GM20431 (cell line): ENCODE measurements around the gene PRDM1.

Source experiments
- in situ Hi-C: fragments of 300-500 bp; cut with MseI, MboI; formaldehyde crosslinking; loops from one replicate; pipeline ENCODE4 v1.15.0; 2020; ENCODE audit warnings: low sequenced_read_pairs; ENCODE audit not compliant: unreplicated experiment

Gene PRDM1

DNA sequence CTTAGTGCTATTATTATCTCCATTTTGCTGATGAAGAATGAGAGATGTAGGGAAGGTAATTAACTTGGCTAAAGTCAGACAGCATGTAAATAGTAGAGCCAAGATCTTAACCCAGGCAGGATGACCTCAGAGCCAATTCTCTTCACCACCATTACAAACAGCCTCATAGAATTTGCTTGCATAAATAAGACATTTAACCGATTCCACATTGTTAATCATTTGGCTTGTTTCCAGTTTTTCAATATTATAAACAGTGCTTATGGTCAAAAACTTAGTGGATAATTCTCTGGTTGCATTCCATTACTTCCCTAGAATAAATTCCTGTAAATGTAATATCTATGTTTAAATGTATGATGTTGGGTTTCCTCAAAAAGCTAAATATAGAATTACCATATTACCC lies 19.1 kb upstream of the PRDM1 start:
- in situ Hi-C loops, result no loop called here

GRCh38 chr6:106069478-106069877 lies 16.7 kb upstream of the PRDM1 start:
- in situ Hi-C loops, result no loop called here

- in situ Hi-C loops, result no loop called here
These were observed 15.5 kb upstream of the PRDM1 start for GRCh38 chr6:106070636-106071035.

DNA sequence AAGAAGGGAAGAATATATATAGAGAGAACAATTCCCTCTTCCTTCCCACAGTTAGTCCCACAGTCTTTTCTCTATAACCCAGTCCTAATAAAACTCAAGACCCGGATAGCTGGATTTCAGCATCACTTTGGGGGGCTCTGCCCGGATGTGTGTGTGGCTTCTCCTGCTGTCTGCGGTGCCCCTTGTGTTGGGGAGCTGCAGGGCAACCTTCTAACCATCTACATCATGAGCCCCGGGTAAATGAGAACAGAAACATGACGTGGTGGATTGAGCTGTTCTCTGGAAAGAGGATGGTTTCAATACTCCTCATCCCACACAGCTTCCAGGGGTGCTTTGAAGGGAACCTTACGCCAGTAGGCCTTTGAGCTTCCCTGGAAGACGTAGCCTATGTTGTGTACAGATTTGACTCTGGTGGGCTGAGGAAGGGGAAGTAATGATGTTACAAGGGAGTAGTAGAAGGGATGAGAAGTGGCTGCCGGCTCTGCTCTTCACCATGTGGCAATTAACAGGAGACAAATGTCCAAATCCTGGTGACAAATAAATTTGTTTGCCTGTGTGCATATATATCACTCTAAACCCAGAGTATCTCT lies 13.5 kb upstream of the PRDM1 start:
- in situ Hi-C loops, result no loop called here

- in situ Hi-C loops, result no loop called here
These were observed 12.0 kb upstream of the PRDM1 start for GRCh38 chr6:106074146-106074545.

DNA sequence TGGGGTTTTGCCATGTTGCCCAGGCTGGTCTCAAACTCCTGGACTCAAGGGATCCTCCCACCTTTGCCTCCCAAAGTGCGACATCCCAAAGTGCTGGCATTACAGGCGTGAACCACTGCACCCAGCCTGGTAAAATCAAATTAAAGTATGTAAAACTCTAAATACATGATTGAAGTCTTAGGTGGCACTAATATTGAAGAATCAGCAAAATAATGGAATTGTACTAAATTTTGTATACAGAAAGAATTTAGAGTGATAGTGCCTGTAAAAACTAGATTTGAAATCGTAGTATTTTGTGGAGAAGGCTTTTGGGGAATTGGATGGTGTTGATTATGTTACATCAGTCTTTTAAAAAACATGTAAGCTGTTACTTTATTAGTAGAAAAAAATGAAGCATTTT lies 10.0 kb upstream of the PRDM1 start:
- in situ Hi-C loops, result loop anchor here (25.0 kb wide), 2 partner anchors 339 to 589 kb away; no protein-coding TSS in a partner anchor

DNA sequence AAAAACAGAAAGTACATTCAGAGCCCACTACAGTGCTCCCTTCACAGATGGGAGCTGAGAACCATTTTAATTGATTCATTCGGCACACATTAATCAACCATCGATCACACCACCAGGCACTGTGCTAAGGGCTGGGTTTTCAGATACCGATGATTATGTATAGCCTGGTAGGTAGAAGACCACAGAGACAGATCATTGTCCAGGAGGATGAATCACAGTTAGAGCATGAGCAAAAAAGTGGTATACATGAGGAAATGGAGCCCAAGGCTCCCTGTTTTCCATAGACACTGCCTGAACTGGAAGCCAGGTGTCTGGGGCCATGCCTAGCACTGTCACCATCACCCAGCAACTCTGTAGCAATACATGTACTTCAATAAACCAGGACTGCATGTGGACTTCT lies 9.0 kb upstream of the PRDM1 start:
- in situ Hi-C loops, result loop anchor here (25.0 kb wide), 2 partner anchors 340 to 590 kb away; no protein-coding TSS in a partner anchor

DNA sequence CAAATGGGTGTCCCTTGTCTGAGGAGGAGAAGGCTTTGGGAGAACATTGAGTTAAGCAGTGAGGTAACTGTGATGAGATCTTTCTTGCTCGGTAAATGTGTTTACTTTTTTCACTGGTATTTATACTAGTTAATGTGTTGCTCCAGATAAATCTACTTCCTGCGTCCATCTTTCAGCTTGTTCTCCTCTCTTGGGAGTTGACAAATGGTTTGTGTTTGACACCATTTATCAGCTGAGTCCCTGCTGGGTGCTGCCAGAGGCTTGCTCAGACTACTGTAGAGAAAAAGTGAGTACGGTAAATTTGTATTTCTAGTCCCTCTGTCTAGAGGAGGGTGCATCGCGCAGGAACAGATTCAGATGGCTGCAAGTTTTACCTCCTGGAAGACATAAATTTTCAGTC lies 8.3 kb upstream of the PRDM1 start:
- in situ Hi-C loops, result loop anchor here (25.0 kb wide), 2 partner anchors 341 to 591 kb away; no protein-coding TSS in a partner anchor

GRCh38 chr6:106079961-106080762 lies 6.0 kb upstream of the PRDM1 start:
- in situ Hi-C loops, result loop anchor here (25.0 kb wide), 2 partner anchors 343 to 593 kb away; no protein-coding TSS in a partner anchor

GRCh38 chr6:106080763-106081095 lies 5.4 kb upstream of the PRDM1 start:
- in situ Hi-C loops, result loop anchor here (25.0 kb wide), 2 partner anchors 343 to 593 kb away; no protein-coding TSS in a partner anchor

- in situ Hi-C loops, result loop anchor here (25.0 kb wide), 2 partner anchors 344 to 594 kb away; no protein-coding TSS in a partner anchor
These were observed 4.4 kb upstream of the PRDM1 start for GRCh38 chr6:106081715-106082114.

- in situ Hi-C loops, result loop anchor here (25.0 kb wide), 2 partner anchors 346 to 596 kb away; no protein-coding TSS in a partner anchor
These were observed 3.3 kb upstream of the PRDM1 start for GRCh38 chr6:106082735-106083398.

- in situ Hi-C loops, result loop anchor here (25.0 kb wide), 2 partner anchors 346 to 596 kb away; no protein-coding TSS in a partner anchor
These were observed 2.5 kb upstream of the PRDM1 start for GRCh38 chr6:106083618-106084017.

- in situ Hi-C loops, result loop anchor here (25.0 kb wide), 2 partner anchors 347 to 597 kb away; no protein-coding TSS in a partner anchor
These were observed 1.8 kb upstream of the PRDM1 start for GRCh38 chr6:106084106-106084988.

DNA sequence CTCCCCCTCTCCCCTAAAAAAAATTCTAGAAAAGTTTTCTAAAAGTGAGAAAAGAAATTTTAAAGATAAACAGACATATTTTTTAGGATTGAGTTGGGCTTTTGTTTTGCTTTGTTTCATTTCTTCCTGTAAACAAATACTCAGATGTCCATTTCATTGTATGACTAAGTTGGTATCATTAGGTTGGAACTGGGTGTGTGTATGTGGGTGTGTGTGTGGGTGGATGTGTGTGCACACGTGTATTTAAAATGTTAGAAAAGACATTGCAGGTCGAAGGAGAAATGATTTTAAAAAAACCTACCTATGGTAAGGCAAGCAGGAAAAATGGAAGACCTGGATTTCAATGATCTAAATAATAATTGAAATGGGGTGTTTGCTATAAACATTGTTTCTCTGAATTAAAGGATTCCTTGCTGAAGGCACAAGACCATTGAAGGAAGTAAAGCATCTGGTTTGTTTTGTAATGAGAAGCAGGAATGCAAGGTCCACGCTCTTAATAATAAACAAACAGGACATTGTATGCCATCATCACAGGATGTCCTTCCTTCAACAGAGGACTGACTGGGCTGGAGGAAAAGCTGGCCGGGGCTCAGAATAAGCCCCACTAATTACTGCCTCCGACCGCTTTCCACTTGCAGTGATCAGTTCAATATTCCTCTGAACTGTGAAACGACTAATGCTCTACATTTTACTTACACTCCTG lies 996 bp upstream of the PRDM1 start:
- in situ Hi-C loops, result loop anchor here (25.0 kb wide), 2 partner anchors 348 to 598 kb away; no protein-coding TSS in a partner anchor

DNA sequence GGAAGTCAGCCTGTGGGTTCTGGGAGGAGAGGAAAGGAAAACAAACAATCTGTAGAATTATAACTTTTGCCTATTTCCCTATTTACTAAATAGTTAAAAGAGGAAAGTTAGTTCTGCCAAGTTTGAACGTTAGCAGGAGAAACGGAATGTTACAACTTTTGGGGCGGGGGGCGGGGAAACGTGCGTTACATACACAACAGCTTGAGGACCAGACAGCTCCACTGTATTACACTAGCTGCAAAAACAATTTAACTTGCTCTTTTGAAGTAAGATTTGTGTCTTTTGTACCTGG lies 498 bp upstream of the PRDM1 start:
- in situ Hi-C loops, result loop anchor here (25.0 kb wide), 2 partner anchors 348 to 598 kb away; no protein-coding TSS in a partner anchor

GRCh38 chr6:106086814-106087175 lies 659 bp downstream of the PRDM1 start:
- in situ Hi-C loops, result loop anchor here (25.0 kb wide), 2 partner anchors 349 to 599 kb away; no protein-coding TSS in a partner anchor

DNA sequence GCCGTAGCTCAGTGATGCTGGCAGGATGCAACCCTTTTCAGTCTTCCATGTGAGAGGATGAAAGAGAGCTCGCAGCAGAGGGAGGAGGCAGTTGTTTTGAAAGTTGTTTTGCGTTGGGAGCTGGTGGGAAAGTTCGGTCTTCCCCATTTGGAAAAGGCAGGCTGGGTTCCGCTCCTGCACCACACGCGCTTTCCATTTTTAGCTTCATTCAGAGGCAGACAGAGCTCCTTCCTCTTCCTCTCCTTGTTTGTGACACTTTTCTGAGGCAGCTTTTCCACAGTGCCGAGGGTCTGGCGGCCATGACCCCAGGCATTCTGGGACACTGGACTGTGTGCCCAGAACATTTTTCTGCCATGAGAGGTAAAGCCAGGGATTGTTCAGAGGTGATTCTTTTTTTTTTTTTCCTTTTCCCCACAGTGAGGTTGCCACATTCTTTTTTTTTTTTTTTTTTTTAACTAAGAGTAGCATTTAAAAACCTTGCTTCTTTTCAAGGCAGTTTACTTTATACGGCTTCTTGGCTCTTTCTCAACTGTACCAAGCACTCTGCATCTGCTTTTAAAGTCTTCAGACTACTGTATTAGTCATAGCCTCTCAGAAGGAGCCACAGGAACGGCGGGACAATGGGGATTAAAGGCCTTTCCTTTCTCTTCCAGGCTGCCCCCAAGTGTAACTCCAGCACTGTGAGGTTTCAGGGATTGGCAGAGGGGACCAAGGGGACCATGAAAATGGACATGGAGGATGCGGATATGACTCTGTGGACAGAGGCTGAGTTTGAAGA lies 1.6 kb downstream of the PRDM1 start:
- in situ Hi-C loops, result loop anchor here (25.0 kb wide), 2 partner anchors 350 to 600 kb away; no protein-coding TSS in a partner anchor
